GM19468 (cell line): ENCODE data around the gene DAGLB.
"Not testable (repeated sequence)": the region's sequence is repeated elsewhere in the genome, so short reads cannot be mapped to it uniquely, and the experiment has no call there.

Experiments
- ATAC-seq: cut with Tn5 transposase; IDR thresholded peaks from one replicate; pipeline ENCODE4 v1.9.1; 2021; ENCODE audit warnings: mild to moderate bottlenecking, moderate library complexity, moderate number of reproducible peaks; ENCODE audit not compliant: unreplicated experiment; ENCODE audit errors: extremely low read depth

Gene DAGLB

GRCh38 chr7:6461946-6462550 lies 14.3 kb upstream of the DAGLB start:
- ATAC-seq = no peak

GRCh38 chr7:6460990-6461584 lies 13.3 kb upstream of the DAGLB start:
- ATAC-seq = no peak

- no peak for ATAC-seq
Observed at GRCh38 chr7:6460303-6460702, 12.5 kb upstream of the DAGLB start.

- ATAC-seq = not testable (repeated sequence)
Observed at GRCh38 chr7:6458676-6459075, 10.9 kb upstream of the DAGLB start.

- ATAC-seq = no peak
Observed at GRCh38 chr7:6453734-6454133, 6.0 kb upstream of the DAGLB start.

GRCh38 chr7:6451224-6451705 lies 3.5 kb upstream of the DAGLB start:
- no peak for ATAC-seq

GRCh38 chr7:6450591-6450990 lies 2.8 kb upstream of the DAGLB start:
- not testable (repeated sequence) for ATAC-seq

GRCh38 chr7:6449884-6450283 lies 2.1 kb upstream of the DAGLB start:
- ATAC-seq = not testable (repeated sequence)

- no peak for ATAC-seq
Observed at GRCh38 chr7:6448943-6449543, 1.3 kb upstream of the DAGLB start.

GRCh38 chr7:6446838-6447580 lies 745 bp downstream of the DAGLB start:
- ATAC-seq = peak; percentile 32

GRCh38 chr7:6444516-6445269 lies 3.1 kb downstream of the DAGLB start:
- ATAC-seq = no peak

- ATAC-seq = no peak
Observed at GRCh38 chr7:6443372-6443941, 4.3 kb downstream of the DAGLB start.

- no peak for ATAC-seq
Observed at GRCh38 chr7:6442114-6442513, 5.6 kb downstream of the DAGLB start.

- no peak for ATAC-seq
Observed at GRCh38 chr7:6440381-6440780, 7.4 kb downstream of the DAGLB start.

- no peak for ATAC-seq
Observed at GRCh38 chr7:6438427-6438826, 9.3 kb downstream of the DAGLB start.

- no peak for ATAC-seq
Observed at GRCh38 chr7:6437251-6437650, 10.5 kb downstream of the DAGLB start.

- ATAC-seq = no peak
Observed at GRCh38 chr7:6436385-6436685, 11.4 kb downstream of the DAGLB start.

- ATAC-seq = no peak
Observed at GRCh38 chr7:6435486-6436384, 12.0 kb downstream of the DAGLB start.
